Activated CD4-positive, alpha-beta T cell treated with anti-CD3 and anti-CD28 coated beads, Interleukin-2, Interleukin-6, amounts not matched to agents 100 ng/mL and 50 ng/mL, durations not matched to agents 16 hours and 8 hours (primary cell): ENCODE measurements around the gene RTN4.
"Not testable (repeated sequence)": the region's sequence is repeated elsewhere in the genome, so short reads cannot be mapped to it uniquely, and the experiment has no call there.

Experiments used
- DNase-seq: peaks from one replicate; pipeline ENCODE4 v3.0.0-alpha.2; 2020

Gene RTN4

DNA sequence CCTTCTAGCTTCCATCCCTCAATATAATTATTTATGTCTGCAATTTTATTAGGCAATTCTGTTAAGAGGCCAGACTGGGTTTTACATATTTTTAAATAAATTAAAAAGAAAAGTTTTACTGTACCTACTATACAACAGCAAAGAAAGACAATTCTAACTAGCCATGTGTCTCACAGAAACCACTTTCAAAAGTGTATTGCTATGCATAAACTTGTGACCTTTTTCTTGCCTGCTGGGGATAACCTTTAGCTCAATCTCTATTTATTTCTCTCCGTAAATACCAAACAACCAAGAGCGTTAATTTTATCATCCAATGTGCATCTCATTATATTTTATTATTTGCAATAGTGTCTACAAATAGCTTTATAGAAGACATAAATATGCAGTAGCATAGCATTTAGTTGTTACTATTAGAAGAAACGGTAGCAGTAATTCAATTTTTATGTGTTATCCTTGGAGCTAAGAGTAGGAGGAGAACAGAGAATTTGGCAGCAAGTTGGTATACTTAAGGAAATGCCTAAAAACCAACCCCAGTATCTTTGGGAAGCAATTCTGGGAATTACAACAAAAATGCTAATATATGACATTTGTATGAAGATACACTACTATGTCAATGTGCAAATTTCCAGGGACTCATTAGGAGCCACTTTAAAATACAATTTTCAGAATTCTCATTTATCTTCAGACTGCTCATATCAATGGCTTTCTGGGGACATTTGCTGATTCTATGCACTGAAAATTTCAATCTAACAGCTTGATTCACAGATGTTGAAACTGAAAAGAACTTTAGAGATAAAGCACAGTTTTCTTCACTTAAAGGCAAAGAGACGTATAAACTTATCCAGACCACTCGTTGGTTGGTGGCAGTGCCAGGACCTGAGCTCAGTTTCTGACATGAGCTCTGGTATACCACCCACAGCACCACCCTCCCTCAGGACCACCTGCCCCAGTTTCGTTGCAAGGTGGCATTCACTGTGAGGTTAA, 23.0 kb upstream of the RTN4 start:
- DNase-seq, result no peak

DNA sequence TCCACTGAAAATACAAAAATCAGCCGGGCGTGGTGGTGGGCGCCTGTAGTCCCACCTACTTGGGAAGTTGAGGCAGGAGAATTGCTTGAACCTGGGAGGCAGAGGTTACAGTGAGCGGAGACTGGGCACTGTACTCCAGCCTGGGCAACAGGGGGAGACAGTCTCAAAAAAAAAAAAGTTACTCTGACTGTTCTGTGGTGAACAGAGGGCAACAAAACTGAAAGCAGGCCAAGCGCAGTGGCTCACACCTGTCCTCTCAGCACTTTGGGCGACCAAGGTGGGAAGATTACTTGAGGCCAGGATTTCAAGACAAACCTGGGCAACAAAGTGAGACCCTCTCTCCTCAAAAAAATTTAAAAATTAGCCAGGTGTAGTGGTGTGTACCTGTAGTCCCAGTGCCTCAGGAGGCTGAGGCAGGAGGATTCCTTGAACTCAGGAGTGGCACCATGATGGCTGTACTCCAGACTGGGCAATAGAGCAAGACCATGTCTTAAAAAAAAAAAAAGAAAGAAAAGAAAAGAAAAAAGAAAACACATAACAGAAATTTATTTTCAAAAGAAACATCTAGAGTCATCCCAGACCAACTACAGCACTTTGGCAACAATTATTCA, 13.6 kb upstream of the RTN4 start:
- DNase-seq, result no peak

DNA sequence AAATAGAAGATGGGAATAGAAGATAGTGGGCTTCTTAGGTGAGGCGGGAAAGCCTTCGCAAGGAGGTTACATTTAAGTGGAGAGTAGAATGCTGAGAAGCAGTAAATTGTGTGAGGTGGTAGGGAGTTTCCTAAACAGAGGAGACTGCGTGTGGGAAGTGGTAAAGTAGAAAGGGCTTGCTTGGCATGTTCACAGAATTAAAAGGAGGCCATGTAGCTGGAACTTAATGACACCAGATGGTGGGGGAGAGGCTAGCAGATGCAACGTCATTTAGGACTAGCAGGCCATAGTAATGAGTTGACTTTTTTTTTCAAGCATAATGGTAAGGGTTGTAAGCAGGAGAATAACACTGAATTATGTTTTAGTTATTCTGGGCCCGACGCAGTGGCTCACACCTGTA, 13.0 kb upstream of the RTN4 start:
- DNase-seq, result no peak

DNA sequence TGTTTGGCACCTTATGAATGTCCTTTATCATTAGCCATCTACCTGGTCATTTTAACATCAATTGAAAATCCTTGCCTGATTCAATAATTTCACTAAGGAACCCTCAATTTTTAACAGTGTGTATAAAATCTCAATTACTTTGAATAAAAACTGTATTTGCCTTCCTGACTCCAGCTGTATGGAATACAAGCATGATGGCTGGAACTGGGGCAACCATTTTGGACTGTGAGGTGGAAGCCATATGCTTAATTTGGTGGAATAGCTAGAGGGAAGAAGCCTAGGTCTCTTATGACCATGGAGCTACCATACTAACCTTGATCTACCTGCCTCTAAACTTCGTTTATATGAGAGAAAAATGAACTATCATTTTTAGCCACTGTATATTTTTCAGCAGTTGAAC, 12.5 kb upstream of the RTN4 start:
- DNase-seq, result no peak

DNA sequence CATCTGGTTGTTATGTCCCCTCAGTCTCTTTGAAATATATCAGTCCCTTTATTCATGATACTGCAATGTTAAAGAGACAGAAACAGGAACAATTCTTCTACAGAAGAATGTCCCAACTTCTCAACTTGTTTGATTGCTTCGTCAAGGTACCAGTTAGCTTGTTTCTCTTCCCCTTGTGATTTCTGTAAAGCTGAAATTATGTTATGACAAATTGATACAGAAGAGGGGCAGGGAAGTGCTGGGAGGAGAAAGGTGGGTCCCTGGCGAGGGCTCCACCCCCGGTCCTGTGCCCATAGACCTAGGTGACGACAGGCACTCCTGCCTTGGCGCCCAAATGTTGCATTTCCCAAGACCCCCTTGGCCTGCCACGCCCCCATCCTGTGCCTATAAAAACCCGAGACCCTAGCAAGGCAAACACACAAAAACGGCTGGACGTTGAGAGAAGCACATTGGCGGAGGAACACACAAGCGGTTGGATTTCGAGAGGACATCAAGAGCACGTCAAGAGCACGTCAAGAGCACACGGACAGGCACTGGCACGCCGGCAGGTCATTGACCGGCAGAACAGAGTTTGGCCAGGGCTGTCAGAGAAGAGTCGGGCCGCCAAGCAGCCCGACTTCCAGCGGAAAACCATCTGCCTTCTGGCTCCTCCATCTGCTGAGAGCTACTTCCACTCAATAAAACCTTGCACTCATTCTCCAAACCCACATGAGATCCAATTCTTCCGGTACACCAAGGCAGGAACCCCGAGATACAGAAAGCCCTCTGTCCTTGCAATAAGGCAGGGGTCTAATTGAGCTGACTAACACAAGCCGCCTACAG, 11.5 kb upstream of the RTN4 start:
- DNase-seq, result no peak

DNA sequence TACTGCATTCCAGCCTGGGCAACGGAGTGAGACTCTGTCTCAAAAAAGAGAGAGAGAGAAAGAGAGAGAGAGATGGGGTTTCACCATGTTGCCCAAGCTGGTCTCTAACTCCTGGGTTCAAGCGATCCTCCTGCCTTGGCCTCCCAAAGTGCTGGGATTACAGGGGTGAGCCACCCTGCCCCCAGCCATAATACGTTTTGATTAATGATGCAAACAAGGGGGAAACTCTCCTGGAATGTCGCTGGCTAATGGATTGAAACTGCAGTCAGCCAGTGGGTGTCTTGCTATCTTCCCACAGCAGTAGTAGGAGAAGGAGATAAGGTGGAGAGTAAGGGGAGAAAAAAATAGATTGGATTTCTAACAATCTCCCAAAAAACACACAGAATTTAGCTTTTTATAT, 9.5 kb upstream of the RTN4 start:
- no peak for DNase-seq

DNA sequence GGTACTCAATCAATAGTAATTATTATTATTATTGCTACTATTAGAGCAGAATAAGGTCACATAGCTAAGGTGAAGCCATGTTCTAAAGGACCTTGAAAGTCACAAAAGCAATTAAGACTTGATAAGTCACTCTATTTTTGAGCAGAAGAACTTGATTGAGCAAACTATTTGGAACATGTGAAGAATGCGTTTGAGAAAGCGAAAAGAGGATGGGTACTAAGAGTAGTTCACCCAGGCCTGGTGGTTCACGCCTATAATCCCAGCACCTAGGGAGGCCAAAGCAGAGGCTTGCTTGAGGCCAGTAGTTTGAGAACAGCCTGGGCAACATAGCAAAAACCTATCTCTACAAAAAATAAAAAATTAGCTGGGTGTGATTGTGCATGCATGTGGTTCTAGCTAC, 7.2 kb upstream of the RTN4 start:
- DNase-seq, result no peak

DNA sequence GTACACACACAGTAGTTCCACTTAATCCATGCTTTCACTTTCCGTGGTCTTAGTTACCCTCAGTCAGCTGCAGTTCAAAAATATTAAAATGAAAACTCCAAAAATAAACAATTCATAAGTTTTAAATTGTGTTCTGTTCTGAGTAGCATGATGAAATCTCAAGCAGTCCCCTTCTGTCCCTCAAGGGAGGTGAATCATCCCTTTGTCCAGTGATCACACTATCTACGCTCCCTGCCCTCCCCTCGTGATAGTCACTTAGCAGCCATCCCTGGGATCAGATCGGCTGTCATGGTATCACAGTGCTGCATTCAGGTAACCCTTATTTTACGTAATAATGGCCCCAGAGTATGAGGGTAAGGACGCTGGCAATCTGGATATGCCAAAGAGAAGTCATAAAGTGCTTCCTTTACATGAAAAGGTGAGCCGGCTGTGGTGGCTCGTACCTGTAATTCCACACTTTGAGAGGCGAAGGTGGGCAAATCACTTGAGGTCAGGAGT, 5.8 kb upstream of the RTN4 start:
- DNase-seq, result no peak

DNA sequence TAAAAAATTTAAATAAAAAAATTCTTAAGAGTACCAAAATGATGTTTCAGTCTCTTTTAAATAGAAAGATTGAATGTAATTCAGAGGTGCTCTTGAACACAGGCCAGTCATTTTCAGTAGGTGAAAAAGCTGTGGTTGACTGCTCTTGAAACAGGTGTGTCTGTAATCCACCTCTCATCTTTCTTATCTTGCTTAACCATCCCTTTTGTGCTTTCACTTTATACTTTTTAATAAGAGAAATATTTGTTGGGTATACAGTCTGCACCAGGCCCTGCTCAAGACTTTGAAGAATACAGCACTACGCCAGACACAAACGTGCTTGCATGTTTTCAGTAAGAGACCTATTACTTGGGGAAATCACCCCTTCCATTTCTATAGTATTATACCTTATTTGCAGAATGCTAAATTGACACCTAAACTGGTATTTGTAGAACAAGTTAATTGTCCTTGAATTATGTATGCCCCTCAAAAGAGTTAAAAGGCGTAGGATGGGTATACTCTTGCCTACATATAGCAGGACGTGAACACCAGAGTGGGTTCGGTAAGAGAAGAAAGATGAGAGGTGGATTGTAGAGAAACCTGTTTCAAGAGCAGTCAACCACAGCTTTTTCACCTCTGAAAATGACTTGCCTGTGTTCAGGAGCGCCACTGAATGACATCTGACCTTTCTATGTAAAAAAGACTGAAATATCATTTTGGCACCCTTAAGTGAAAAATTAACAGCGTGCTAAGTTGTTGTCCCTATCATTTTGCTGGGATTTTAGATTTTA, 4.0 kb upstream of the RTN4 start:
- peak; percentile 17 for DNase-seq

DNA sequence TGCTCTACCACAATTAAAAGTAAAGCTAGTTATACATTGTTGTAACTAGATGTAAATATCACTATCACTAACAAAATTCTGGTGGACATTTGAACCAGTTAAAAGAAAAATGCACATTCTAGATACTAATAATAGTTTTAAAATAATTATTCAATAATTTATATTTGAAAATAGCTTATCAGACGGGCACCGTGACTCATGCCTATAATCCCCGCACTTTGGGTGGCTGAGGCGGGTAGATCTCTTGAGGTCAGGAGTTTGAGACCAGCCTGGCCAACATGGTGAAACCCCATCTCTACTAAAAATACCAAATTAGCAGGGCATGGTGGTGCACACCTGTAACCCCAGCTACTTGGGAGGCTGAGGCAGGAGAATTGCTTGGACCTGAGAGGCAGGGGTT, 3.0 kb upstream of the RTN4 start:
- DNase-seq, result not testable (repeated sequence)

DNA sequence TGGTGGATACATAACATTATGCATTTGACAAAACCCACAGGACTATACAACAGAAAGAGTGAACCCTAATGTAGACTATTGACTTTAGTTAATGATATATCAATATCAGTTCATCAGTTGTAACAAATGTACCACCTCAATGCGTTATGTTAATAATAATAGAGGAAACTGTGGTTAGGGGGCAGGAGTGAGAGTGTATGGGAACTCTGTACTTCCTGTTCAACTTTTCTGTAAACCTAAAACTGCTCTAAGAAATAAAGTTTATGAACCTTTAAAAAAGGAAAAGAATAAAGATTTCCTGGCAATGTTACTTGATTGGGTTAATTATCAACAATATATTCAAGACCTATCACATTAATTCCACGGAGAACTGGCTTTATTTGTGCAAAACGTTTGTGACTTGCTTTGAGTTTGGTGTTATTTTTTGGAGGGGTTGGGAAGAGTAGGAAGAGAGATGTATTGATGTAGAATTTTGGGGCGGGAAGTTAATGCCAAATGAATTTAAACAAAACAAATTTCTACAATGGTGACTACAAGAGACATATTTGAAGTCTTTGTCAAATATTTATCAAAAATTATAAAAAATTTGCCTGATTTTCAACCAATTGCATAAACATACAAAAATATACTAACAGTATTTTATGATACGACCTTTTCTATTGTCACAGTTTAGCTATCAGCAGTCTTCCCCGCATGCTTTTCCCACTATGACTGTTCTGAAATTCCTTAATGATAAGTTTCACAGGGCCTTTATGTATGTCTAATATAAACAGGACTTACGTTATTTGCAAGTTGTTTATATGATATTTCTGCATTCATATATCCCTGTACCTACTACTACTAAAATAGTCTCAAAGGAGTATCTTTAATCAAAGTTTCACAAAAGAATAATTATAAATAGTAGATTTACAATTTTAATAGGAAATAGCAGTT, 2.1 kb upstream of the RTN4 start:
- DNase-seq, result no peak

DNA sequence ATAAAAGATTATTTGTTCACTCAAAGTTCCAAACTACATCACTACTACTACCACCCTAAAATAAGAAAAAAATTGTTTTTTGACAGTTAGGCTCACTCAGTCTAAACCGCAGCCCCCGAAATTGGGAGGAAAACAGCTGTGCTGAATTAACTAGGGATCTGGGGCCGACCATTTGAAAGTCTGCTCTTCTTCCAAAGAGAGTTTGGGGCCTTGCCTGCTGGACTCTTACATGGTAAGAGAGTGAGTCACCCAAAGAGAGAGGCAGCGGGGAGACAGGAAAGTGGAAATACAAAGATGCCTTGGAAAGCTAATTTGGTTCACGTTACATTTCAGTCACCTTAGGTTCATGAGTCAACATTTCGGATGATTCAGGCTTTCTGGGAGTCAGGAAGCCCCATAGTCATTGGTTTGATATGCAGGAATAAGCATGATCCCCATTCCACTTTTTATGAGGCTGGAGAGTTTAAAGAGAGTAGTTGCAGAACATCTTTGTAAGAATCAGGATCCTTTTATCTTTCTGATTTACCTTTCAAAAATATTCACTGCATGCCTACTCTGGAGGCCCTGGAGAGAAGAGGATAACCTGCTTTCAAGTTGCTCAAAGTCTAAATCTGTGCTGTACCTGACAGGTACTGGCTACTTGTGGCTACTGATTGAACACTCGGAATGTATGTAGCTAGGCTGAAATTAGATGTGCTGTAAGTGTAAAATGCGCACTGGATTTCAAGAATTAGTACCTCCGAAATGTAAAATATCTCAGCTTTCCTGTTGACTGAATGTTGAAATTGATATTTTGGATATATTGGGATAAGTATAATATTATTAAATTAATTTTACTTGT, 995 bp upstream of the RTN4 start:
- DNase-seq, result peak; percentile 40

DNA sequence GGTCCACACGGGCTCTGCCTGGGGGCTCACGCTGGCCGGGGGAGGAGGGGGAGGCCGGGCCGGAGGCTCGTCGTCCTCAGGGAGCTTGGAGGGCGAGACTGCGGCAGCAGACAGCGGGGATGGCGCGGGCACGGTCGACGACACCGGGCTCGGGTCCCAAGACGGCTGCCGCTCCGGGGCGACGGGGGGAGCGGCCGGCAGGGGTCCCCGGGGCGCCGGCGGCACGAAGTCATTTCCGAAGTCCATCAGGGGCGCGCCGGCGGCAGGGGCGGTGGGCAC, 491 bp downstream of the RTN4 start:
- no peak for DNase-seq

DNA sequence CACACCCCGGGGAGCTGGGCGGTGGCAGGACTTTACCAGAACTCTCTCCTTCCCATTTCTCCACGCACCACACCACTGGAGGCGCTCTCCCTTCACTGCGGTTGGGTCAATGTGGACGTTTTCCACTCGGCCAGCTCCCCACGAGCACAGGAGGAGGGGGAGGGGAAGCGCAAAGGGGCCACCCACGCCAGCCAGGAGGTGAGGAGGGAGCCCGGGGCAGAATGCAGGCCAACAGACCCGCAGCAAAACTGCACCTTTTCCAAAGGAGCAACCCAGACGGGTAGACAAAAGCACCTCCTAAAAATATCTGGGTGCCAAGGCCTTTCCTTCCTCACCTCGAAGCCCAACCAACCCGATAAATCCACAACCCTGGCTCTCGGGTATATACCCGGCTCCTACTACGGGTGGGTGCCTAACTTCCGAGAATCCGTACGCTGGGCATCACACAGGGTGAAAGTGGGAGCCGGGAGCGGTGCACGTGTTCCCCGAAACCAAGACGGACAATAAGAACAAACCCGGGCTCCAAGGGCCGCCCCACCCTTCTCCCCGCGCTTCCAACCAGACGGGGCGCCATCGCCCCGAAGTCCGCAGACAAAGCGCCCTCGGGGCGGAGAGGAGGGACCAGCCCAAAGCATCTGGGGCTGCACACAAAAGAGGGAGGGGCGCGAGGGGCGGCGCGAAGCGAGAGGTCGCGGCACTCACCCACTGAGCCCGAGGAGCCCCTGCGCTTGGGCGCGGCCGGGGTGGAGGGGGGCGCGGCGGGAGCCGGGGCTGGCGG, 1.0 kb downstream of the RTN4 start:
- DNase-seq, result peak; percentile 76

DNA sequence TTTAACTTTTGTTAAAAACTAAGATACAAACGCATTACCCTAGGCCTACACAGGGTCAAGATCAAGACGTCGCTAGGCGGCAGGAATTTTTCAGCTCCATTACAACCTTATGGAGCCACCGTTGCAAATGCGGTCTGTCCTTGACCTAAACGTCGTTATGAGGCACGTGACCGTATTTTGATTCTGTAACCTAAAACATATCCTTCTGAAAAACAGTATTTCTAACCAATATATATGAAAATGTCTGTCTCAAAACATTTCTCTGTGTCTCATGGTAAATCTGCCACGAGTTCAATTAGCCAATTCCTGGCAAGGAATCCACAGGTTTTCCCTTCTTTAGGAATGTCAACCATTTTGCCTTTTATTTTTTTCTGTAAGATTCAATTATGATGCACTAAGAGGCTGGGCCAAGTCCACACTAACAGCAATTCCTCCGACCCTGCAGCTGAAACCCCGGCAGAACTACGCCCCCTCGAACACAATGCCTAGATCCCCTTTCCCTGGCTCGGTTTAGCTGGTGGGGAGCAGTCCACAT, 1.7 kb downstream of the RTN4 start:
- DNase-seq, result peak; percentile 23

DNA sequence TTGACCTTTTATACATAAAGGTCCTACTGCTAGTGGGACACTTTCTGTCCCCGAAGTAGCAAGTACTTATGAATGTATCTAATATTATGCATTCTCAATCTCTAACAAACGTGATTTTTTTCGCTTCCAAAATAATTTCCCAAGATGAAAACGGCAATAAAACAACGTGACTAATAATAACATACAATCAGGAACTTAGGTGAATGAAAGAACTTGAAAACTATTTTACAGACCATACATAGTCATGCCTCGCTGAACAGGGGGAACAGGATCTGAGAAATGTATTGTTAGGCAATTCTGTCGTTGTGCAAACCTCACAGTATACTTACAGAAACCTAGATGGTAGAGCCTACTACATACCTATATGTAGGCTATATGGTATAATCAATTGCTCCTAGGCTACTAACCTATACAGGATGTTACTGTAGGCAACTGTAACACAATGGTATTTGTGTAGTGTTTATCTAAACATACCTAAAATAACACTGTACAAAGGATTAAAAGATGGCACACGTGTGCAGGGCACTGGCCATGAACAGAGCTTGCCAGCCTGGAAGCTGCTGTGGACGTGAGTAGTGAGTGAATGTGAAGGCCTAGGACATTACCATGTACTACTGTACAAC, 2.5 kb downstream of the RTN4 start:
- no peak for DNase-seq

DNA sequence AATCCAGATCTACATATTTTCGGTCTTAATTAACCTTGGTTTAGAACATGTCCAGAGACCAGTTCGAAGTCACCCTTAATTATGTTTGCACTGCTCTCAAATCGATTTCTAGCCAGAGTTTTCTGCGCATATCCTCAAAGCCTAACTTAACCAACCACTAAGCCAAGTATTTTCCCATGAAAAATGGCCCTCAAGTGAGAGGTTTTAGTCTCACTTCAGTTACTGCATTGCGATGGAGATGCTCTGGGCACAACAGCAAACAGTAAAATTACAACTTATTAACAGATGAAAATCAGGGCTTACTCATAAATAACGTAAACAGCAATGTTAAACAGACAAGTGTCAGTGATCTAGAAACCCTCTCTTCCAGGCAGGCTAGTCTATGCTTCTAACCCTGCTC, 4.5 kb downstream of the RTN4 start:
- DNase-seq, result no peak

DNA sequence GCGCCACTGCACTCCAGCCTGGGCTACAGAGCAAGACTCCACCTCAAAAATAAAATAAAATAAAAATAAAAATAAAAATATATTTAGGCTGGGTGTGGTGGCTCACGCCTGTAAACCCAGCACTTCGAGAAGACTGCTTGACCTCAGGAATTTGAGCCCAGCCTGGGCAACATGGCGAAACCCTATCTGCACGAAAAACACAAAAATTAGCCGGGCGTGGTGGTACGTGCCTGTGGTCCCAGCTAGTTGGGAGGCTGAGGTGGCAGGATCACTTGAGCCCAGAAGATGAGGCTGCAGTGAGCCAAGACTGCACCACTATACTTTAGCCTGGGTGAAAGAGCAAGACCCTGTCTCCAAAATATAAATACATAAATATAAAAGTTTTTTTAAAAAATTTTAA, 6.4 kb downstream of the RTN4 start:
- DNase-seq, result no peak

DNA sequence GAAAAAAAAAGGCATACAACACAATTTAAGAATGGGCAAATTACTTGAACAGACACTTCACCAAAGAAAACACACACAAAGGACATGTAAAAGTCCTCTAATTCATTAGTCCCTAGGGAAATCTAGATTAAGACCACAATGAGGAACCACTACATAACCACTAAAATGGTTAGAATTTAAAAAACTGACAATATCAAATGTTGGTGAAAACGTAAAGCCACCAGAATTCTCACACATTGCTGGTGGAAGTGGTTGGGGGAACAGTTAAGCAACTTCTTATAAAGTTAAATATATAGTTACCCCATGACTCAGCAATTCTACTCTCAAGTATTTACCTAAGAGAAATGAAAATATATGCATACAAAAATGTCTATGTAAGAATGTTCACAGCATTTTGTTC, 11.8 kb downstream of the RTN4 start:
- no peak for DNase-seq
